ENCODE results near the gene AHNAK.

The AHNAK gene

DNA sequence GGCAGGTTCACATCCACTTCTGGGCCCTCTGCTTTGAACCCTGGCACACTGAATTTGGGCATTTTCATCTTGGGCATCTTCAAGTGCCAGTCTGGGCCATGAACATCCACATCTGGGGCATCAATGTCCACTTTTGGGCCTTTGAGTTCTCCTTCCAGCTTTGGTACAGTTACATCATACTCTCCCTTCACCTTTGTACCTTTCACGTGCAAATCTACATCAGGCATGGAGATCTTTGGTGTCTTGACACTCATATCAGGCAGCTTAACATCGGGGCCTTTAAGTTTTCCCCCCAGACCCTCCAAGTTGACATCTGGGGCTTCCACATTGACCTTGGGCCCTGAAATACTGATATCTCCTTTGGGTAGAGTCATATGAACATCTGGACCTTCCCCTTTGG lies 14.5 kb downstream of the AHNAK start:
- TF ChIP-seq, protein P1, sequence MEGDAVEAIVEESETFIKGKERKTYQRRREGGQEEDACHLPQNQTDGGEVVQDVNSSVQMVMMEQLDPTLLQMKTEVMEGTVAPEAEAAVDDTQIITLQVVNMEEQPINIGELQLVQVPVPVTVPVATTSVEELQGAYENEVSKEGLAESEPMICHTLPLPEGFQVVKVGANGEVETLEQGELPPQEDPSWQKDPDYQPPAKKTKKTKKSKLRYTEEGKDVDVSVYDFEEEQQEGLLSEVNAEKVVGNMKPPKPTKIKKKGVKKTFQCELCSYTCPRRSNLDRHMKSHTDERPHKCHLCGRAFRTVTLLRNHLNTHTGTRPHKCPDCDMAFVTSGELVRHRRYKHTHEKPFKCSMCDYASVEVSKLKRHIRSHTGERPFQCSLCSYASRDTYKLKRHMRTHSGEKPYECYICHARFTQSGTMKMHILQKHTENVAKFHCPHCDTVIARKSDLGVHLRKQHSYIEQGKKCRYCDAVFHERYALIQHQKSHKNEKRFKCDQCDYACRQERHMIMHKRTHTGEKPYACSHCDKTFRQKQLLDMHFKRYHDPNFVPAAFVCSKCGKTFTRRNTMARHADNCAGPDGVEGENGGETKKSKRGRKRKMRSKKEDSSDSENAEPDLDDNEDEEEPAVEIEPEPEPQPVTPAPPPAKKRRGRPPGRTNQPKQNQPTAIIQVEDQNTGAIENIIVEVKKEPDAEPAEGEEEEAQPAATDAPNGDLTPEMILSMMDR (IDR thresholded peaks at IDR 0.05; ENCODE audit: low read depth, low read length), result no peak

GRCh38 chr11:62516736-62517371 lies 29.8 kb downstream of the AHNAK start:
- no peak overlapping the region for H3K4me3 ChIP-seq (ENCODE audit: low read depth, low read length)

More for the DNA sequence above, 14.5 kb downstream of the AHNAK start:
- no peak overlapping the region for H3K4me3 ChIP-seq (ENCODE audit: low read depth, low read length)

DNA sequence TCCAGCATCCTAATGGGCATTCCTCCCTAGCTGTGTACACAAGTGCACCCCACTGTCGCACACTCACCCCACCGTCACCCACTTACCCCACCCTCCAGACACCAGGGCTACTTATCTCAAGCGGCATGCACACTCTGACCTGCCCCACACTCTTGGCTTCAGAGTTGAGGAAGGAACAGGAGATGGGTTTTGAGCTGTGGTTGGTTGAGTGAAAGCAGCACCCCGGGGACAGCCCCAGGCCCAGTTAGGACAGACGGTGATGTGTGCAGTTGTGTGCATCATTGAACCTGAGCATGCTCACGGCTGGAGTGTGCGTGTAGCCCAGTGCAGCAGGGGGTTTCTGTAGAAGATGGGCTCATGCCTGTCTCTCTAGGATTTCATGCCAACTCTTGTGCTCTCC lies 32.5 kb downstream of the AHNAK start:
- TF ChIP-seq, protein P1 (IDR thresholded peaks at IDR 0.05; ENCODE audit: low read depth, low read length), result no peak
- no peak overlapping the region for H3K4me3 ChIP-seq (ENCODE audit: low read depth, low read length)

More at GRCh38 chr11:62516736-62517371, 29.8 kb downstream of the AHNAK start:
- TF ChIP-seq, protein P1 (IDR thresholded peaks at IDR 0.05; ENCODE audit: low read depth, low read length), result no peak

- TF ChIP-seq, protein P1 (IDR thresholded peaks at IDR 0.05; ENCODE audit: low read depth, low read length), result no peak
- no peak overlapping the region for H3K4me3 ChIP-seq (ENCODE audit: low read depth, low read length)
These were observed 33.0 kb downstream of the AHNAK start for GRCh38 chr11:62513626-62514025.

- no peak overlapping the region for H3K4me3 ChIP-seq (ENCODE audit: low read depth, low read length)
- TF ChIP-seq, protein P1 (IDR thresholded peaks at IDR 0.05; ENCODE audit: low read depth, low read length), result no peak
These were observed 33.6 kb downstream of the AHNAK start for GRCh38 chr11:62512961-62513360.

DNA sequence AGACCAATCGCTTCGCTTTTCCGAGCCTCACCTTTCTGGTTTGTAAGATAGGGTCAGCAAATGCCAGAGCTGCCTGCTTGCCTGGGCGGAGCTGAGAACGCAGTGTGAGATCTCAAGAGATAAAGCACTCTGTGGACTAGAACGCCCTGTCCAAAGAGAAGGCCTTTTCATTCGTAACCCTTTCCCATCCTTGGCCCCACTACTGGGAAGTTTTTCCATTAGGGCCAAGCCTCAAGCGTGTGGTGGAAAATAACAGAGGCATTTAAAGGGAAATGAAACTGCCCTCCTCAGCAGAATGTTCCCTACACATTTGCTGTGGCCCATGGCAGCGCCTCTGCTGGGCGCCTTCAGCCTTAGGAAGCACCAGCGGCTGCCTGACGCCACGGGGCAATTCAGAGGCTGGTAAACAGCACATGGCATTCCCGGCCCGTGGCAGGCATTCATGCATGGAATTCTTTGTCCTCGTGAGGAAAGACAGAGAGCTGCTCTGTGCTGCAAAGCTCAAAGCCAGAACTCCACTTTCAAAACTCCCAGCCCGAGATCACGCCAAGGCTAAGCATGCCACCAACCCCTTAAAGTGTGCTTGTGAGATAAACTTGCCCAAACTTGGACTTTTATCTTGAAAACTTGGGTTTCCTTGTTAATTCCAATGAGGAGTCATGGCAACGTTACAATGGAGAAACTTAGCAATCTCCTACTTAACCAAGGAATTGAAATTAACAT lies 38.1 kb downstream of the AHNAK start:
- no peak overlapping the region for H3K4me3 ChIP-seq (ENCODE audit: low read depth, low read length)
- TF ChIP-seq, protein P1 (IDR thresholded peaks at IDR 0.05; ENCODE audit: low read depth, low read length), result no peak

DNA sequence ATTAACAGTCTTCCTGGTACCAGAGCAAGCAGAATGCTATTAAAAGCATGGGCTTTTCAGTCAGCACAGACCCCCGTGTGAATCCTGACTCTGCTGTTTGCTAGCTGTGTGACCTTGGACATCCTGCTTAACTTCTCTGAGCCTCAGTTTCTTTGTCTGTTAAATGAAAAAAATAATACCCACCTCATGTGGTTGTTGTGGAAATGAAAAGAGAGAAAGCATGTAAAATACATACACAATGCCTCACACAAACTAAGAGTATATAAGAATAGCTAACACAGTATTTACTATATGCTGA lies 39.5 kb downstream of the AHNAK start:
- TF ChIP-seq, protein P1 (IDR thresholded peaks at IDR 0.05; ENCODE audit: low read depth, low read length), result no peak
- no peak overlapping the region for H3K4me3 ChIP-seq (ENCODE audit: low read depth, low read length)
